ENCODE data around the gene NRBP1. TPM values are rescaled to one million over a fixed set of nuclear protein-coding genes. Genes with fewer than 3 reads are reported as not detected.

The NRBP1 gene
- 117 and 126 TPM in 2 replicates for total RNA-seq

DNA sequence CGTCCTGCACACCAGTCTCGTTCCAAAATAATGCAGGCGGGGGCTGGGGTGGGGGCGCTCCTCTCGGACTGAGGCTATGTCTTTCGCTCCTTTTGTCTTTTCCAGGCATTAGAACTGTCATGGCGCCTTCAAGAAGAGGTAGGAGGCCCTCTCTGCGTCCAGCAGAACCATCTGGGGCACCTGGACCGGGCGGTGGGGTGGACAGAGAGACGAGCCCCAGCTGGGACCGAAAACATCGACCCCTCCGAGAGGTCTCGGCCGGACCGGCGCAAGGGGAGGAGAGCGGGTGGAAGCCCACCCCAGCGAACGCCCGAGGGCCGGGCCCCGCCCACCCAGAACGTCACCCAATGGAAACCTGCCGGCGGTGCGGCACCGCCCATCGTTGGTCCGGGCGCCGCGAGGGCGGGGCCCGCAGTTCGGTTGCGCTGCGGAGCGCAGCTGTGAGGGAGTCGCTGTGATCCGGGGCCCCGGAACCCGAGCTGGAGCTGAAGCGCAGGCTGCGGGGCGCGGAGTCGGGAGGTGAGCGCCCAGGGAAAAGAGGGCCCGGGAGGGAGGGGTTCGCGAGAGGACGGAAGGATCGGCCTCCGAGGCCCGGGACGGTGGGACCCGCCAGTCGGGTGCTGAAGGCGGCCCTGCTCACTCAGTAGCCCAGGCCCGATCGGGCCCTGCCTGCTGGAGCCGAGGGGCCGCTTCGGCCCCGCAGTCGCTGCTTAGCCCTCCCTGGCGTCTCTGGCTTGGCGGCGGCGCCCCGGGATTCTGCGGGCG, at the start of gene NRBP1:
TSS of gene NRBP1 (plus strand) at position 419 of the 765 bp plus-strand sequence. CDS start 4,643 bp downstream, outside the sequence.
- DNase-seq (ENCODE audit: low read depth) = peak; percentile 70

DNA sequence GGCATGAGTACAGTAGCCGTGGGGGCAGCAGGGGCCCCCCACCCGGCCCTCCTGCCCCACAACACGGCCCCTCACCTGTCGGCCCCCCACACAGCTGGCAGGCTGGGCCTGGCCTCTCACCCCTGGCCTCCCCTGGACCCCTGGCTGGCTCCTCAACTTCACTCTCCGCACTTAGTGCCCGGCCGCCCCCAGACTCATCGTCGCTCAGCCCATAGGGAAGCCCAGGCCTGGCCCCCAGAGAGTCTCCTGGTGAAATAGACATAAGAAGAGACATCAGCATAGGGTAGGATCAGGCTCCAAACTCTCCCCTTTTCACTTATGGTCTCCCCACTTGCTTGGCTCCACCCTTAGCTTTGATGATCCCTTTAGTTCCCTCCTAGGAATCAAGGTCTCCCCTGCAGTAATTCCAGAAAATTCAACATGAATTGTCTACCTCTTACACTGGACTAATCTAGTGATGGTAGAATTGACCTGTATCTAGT, 49.6 kb upstream of the NRBP1 start:
- no peak for DNase-seq (ENCODE audit: low read depth)

DNA sequence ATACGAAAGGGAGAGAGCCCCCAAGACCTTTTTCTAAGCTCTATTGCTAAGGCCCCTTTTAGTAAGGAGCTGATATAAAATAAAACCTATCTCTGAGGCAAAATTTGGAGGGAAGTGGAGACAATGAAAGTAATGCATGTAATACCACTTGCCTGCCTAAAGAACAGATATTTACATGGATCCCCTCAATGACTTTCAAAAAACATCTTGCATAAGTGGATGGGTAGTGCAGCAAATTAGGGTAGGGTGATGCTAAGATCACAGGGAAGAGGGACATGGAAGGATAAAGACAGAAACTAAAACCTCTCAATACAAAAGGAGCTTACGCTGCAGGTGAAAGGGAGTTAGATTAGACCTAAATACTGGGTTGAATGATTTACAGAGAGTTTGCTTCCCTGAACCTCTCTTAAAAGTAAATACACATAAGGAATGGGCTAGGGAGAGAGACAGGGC, 49.0 kb upstream of the NRBP1 start:
- no peak for DNase-seq (ENCODE audit: low read depth)

DNA sequence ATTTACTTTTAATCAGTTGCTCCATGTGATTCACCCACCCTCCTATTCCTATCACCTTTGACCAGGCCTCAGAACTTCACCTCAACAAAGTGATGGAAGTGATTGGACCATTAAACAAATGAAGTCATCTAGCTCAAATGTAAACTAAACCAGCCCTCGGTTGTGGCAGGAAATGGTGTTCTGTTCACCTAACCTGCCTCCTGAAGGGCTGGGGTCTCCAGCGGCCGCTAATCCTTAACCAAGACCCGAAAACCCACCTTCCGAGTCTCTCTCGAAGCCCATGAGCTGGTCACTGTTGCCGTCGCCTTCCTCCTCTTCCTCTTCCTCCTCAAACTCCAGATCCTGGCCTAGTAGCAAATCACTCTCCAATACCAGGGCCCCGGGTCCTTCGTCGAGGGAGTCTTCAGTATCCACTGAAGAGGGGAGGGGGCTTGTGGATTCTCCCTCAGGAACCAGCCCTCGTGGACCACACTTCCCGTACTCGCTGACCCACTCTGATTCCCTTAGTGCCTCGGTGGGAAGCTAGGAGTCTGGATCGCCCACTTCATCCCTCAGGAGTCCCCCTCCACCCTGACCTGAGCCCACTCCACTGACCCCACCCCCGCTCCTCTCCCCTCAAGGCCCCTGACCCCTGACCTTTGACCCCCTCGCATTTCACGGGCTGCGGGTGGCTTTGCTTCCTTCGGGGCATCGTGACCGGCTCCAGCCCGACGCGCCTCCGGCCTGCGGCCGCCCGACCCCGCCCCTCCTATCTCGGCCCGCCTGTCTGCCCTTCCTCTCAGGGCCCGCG, 48.4 kb upstream of the NRBP1 start:
- DNase-seq (ENCODE audit: low read depth) = peak; percentile 69

DNA sequence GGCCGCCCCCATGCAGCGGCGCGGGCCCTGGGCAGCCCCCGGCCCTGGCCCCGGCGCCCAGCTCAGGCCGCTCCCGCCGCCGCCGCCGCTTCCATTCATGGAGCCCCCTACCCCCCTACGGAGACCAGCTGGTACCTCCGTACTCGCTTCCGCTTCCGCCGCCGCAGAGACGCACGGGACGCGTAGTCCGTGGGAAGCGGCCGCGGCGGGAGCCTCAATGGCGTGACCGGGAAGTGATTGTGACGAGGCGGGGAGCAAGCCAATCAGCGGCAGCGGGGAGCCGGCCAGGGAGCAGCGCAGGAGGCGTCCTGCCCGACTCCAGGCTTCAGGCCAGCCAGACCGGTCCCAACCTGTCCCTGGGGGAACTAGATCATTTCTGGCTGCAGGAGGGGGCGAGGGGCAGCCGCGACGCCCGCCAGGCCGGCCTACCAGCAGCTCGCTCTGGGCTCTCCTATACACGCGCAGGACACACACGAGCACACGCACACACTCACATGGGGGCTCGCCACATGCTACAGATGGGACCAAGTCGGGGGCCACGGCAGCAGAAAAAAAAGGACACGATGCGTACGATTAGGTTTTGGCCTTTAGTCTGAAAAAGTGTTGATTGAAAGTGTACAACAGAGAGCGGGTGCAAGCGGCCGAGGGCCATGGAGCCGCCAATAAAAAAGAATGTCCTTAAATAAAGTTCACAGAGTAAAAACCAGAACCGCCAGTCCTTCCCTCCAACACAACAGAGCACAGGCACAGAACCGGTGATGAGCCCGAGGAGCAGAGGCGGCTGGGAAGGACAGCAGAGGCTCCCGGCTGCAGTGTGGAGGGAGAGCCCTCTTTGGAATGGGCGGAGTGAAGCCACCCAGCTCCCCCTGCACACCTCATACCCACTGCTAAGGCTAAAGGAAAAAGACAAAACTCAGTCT, 47.5 kb upstream of the NRBP1 start, which contains the start of gene ZNF513:
TSS of gene ZNF513 (minus strand) at position 109 of the 920 bp plus-strand sequence. CDS start 208 bp downstream, outside the sequence.
- peak; percentile 82 for DNase-seq (ENCODE audit: low read depth)

DNA sequence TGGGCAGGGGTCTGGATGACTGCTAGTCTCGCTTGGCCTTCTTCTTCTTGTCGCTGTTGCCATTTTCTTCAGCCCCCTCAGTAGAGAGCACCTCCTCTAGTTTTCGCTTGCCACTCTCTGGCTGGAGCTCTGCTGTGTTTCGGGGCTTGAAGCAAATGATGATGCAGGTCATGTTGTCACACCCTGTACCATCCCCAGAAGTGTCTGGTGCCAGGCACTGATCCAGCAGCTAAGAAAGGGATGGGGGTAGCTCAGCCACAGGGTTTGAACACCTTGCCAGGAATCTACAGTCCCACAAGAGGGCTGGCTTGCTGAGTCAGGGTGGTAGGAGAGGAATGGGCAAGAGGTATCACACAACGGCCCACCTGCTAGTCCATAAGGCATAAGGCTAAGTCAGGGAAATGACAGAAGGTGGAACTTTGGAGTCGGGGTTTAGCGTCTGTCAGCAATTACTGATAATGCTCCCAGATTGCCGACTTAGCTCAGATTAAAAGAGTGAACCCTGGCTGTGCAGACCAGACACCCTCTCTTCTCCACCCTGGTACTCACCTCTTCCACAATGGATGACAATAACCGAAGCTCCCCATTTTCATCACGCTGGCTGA, 46.8 kb upstream of the NRBP1 start:
- DNase-seq (ENCODE audit: low read depth) = no peak

DNA sequence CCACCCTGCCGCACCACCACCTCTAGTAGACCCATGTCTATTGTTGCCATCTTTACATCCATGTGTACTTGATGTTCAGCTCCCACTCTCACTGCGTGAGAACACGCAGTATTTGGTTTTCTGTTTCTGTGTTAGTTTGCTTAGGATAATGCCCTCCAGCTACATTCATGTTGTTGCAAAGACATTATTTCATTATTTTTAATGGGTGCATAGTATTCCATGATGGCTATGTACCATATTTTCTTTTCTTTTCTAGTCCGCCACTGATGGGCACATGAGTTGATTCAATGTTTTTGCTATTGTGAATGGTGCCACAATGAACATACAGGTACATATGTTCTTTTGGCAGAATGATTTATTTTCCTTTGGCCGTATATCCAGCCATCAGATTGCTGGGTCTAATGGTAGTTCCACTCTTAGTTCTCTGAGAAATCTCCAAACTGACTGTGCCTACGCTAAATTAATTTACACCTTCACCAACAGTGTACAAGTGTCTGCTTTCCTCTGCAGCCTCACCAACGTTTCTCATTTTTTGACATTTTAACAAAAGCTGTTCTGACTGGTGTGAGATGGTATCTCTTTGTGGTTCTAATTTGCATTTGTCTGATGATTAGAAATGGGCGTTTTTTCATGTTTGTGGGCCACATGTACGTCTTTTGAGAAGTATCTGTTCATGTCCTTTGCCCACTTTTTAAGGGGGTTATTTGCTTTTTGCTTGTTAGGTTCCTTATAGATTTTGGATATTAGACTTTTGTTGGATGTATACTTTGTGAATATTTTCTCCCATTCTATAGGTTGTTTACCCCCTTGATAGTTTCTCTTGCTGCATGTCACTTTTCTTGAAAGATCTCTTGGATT, 37.4 kb upstream of the NRBP1 start:
- no peak for DNase-seq (ENCODE audit: low read depth)

DNA sequence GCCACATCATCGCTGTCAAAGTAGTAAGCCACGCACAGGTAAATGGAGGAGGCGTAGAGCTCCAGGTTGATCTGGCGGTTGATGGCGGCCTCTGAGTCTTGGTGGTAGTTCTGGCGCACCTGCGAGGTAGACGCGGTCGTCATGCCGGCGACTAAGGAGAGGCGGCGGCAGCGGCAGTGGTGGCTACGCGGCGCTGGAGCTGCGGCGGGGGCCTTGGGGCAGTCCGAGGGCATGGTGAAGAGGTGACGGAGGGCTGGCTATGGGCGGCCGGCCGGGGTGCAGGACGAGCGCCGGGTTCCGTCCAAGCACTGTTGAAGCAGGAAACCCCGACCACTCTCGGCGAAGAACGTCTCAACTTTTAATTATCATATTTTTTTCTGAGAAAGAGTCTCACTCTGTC, 35.2 kb upstream of the NRBP1 start:
- no peak for DNase-seq (ENCODE audit: low read depth)

DNA sequence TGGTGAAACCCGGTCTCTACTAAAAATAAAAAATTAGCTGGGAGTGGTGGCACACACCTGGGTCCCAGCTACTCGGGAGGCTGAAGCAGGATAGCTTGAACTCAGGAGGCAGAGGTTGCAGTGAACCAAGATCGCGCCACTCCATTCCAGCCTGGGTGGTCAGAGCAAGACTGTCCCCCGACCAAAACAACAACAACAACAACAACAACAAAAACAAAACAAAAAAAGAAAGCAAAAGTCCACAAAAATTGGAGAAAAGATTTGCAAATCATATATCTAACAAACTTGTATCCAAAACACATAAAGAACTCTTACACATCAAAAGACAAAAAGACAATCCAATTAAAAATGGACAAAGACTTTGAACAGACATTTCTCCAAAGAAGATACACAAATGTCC, 29.5 kb upstream of the NRBP1 start:
- DNase-seq (ENCODE audit: low read depth) = no peak

DNA sequence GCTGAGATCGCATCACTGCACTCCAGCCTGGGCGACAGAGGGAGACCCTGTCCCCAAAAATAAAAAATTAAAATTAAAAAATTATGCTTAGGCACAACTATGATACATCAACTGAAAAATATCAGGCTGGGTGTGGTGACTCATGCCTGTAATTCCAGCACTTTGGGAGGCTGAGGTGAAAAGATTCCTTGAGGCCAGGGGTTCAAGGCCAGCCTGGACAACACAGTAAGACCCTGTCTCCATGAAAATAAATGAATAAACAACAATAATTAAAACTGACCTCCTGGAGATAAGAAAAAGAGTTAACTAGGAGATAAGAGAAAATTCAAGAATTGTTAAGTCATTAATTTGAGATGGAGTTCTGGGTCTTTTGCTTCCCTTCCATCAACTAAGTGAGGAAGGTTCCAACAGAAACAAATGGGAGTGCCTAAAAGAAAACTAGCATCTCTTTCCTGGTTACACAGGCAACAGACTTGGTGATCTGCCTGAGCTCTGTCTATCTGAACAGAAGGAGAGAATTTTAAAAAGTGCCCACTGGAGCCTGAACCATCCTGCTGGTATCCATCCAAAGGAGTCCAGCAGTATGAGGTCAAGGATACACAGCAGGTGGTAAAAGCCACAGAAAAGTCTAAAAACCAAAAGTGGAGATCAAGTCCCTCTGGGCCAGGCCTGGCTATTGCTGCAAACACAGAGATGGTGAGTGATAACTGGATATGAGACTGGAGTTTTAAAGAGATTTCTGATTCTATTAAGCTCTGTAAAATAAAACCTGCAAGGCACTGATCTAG, 27.9 kb upstream of the NRBP1 start:
- DNase-seq (ENCODE audit: low read depth) = no peak

DNA sequence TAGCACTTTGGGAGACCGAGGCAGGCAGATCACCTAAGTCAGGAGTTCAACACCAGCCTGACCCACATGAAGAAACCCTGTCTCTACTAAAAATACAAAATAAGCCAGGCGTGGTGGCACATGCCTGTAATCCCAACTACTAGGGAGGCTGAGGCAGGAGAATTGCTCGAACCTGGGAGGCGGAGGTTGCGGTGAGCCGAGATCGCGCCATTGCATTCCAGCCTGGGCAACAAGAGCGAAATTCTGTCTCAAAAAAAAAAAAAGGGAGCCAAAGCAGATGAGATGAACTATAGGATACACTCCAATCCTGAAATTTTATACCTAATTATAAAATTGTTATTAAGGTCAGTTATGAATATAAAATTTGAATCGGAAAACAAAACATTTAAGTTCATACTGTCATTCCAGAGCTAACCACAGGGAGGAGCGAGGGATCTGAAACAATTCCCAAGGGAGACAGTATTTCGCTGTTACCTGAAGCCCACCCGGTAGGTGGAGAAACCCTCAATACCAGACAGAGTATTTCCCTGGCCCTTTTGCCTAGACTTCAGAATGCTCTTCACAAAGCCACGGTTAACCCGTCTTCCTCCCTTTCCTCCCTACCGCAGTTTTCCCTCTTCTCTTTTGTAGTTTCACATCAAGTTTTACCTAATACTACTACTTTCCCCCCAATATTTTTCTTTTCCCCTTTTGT, 20.5 kb upstream of the NRBP1 start:
- DNase-seq (ENCODE audit: low read depth) = peak; percentile 63

DNA sequence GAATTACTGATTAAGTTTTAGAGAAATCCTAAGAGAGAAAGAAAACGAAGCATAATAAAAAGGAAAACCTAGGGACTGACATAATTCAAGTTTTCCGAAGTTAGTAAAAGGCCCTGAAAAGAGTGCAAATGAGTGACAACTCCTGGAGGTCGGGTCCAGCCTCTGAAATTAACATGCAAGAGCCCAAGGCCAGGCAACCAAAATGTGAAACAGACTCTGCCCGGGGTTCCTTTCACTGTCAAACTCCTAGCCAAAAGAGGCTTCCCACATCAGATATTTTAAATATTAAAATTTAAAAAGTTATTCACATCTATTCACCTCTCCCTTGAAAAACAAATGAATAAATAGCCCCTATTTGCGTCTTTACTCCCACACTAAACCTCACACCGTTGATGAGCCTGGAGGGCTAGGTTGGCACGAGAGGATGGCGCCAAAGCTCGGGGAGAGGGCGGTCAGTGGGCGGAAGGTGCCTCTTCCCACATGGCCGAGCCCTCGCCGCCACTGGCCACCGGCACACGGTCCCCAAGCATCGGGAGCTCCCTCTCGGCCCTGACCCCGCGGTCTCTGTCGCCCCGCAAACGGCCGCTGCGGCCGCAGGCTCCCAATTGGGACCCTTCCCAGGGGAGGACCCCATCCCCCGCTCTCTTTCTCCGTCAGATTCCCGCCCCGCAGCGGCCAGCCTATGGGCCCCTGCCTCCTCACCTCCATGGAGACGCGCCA, 19.7 kb upstream of the NRBP1 start:
- DNase-seq (ENCODE audit: low read depth) = no peak

DNA sequence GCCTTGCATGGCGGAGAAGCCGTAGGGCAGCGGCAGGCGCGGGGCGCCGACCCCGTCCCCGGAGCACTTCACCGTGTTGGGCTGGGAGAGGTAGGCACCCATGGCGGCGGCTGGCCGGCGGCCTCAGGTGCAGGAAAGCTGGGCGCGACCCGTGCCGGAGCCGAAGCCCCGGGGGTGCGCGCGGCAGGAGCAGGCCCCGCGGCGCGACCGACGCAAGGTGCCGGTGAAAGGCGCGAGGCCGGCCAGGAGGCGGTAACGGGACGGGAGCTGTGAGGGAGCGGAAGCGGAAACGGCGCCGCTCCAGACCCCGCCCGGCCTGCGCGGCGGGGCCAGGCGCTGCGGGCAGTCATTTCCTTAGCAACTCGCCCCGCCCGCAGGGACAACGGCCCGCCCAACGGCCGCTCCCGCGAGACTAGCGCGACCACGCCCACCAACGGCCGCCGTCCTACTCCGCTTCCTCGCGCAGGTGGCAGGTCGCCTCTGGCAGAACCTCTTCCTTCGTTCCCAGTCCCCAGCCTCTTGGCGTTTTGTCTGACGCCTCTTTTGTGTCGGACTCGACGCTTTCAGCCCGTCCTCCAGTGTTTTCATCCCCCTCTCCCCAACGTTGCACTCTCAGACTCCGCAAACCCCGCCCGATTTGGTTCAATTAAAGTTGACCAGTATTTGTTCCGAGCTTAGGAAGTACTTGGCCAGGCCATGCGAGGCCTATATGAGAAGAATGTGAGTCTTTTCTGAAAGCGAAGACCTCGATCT, 18.9 kb upstream of the NRBP1 start, which contains the start of gene PPM1G:
TSS of gene PPM1G (minus strand) at position 271 of the 753 bp plus-strand sequence. CDS start at position 102, 169 bp downstream.
- peak; percentile 80 for DNase-seq (ENCODE audit: low read depth)

DNA sequence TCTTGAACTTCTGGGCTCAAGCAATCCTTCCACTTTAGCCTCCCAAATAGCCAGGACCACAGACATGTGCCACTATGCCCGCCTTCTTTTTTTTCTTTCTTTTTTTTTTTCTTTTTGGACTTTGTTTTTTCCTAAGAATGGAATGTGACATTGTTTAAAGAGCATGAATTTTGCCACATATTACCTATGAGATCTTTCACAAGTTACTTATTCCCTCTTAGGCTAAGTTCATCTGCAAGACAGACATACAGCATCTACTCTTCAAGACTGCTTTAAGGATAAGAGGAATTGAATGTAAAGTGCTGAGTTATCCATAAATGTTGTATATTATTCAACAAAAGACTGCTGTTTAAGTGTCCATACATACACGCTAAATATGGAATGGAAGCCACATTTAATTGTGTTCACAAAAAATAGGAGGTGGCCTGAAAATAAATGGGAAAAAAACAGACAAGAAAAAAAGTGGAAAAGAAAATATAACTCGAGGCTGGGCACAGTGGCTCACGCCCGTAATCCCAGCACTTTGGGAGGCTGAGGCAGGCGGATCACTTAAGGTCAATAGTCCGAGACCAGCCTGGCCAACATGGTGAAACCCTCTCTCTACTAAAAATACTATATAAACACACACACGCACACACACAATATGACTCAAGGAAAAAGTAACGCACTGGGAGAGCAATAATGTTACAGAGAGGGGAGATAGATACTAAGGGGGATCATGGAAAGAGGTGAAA, 15.8 kb upstream of the NRBP1 start:
- DNase-seq (ENCODE audit: low read depth) = no peak

DNA sequence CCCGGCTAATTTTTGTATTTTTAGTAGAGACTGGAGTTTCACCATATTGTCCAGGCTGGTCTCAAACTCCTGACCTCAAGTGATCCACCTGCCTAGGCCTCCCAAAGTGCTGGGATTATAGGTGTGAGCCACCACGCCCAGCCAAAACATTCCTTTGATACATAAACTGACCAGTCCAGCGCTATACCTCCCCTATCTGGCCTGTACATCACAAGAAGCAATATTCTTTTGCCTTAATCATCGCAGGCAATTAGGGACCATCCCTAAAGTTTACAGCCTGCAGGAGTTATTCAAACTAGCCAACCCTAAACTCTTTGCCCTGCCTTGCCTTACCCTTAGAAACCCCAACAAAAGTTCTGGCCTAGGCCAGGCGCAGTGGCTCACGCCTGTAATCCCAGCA, 12.3 kb upstream of the NRBP1 start:
- DNase-seq (ENCODE audit: low read depth) = no peak

DNA sequence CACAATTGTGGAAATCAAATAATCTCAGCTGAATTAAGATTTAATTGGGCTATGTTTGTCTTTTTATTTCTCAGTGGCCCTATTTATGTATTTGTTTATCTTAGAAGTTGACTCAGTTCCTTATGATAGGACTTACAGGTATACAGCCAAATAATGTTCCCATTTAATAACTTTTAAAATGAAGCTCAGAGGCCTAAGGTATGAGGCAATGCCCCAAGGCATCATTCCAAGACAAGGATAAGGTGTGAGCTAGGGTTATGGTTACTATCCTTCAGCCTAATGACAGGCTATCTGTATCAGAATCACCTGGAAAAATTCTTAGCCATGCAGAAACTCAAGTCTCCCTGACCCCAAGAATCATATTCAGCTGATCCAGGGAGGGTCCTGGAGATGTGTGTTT, 7.4 kb upstream of the NRBP1 start:
- no peak for DNase-seq (ENCODE audit: low read depth)

Data from renal cortical epithelial cell (primary cell).